ENCODE results near the gene ARHGAP32.
"Not testable (repeated sequence)": the region's sequence is repeated elsewhere in the genome, so short reads cannot be mapped to it uniquely, and the experiment has no call there.

Gene ARHGAP32

GRCh38 chr11:129204150-129204838 is 12.2 kb upstream of the ARHGAP32 start:
- DNase-seq (ENCODE audit: low read depth, low spot score): no peak

GRCh38 chr11:129202646-129203045 is 10.5 kb upstream of the ARHGAP32 start:
- no peak for DNase-seq (ENCODE audit: low read depth, low spot score)

GRCh38 chr11:129195682-129196081 is 3.6 kb upstream of the ARHGAP32 start:
- no peak for DNase-seq (ENCODE audit: low read depth, low spot score)

GRCh38 chr11:129191649-129192048 is 476 bp downstream of the ARHGAP32 start:
- DNase-seq (ENCODE audit: low read depth, low spot score): no peak

- no peak for DNase-seq (ENCODE audit: low read depth, low spot score)
Observed at GRCh38 chr11:129190087-129190486, 2.0 kb downstream of the ARHGAP32 start.

- no peak for DNase-seq (ENCODE audit: low read depth, low spot score)
Observed at GRCh38 chr11:129189646-129190045, 2.5 kb downstream of the ARHGAP32 start.

GRCh38 chr11:129185082-129185481 is 7.0 kb downstream of the ARHGAP32 start:
- not testable (repeated sequence) for DNase-seq (ENCODE audit: low read depth, low spot score)

- no peak for DNase-seq (ENCODE audit: low read depth, low spot score)
Observed at GRCh38 chr11:129184581-129184980, 7.5 kb downstream of the ARHGAP32 start.

GRCh38 chr11:129167315-129167714 is 24.8 kb downstream of the ARHGAP32 start:
- no peak for DNase-seq (ENCODE audit: low read depth, low spot score)

- no peak for DNase-seq (ENCODE audit: low read depth, low spot score)
Observed at GRCh38 chr11:129163714-129164164, 28.4 kb downstream of the ARHGAP32 start.

- not testable (repeated sequence) for DNase-seq (ENCODE audit: low read depth, low spot score)
Observed at GRCh38 chr11:129157080-129157479, 35.0 kb downstream of the ARHGAP32 start.

- no peak for DNase-seq (ENCODE audit: low read depth, low spot score)
Observed at GRCh38 chr11:129155745-129156144, 36.4 kb downstream of the ARHGAP32 start.

GRCh38 chr11:129148487-129148886 is 43.6 kb downstream of the ARHGAP32 start:
- DNase-seq (ENCODE audit: low read depth, low spot score): no peak

GRCh38 chr11:129146191-129146590 is 45.9 kb downstream of the ARHGAP32 start:
- DNase-seq (ENCODE audit: low read depth, low spot score): no peak

- DNase-seq (ENCODE audit: low read depth, low spot score): no peak
Observed at GRCh38 chr11:129145276-129145675, 46.8 kb downstream of the ARHGAP32 start.

- no peak for DNase-seq (ENCODE audit: low read depth, low spot score)
Observed at GRCh38 chr11:129144256-129144655, 47.9 kb downstream of the ARHGAP32 start.

GRCh38 chr11:129143335-129143734 is 48.8 kb downstream of the ARHGAP32 start:
- no peak for DNase-seq (ENCODE audit: low read depth, low spot score)

GRCh38 chr11:129141748-129142523 is 50.2 kb downstream of the ARHGAP32 start:
- no peak for DNase-seq (ENCODE audit: low read depth, low spot score)

- no peak for DNase-seq (ENCODE audit: low read depth, low spot score)
Observed at GRCh38 chr11:129131316-129131715, 60.8 kb downstream of the ARHGAP32 start.

GRCh38 chr11:129128881-129129620 is 63.1 kb downstream of the ARHGAP32 start:
- not testable (repeated sequence) for DNase-seq (ENCODE audit: low read depth, low spot score)

- DNase-seq (ENCODE audit: low read depth, low spot score): no peak
Observed at GRCh38 chr11:129119036-129119435, 73.1 kb downstream of the ARHGAP32 start.
